Fibroblast of lung (primary cell): ENCODE data around the gene KHDC3L. TPM values are rescaled to one million over a fixed set of nuclear protein-coding genes. Genes with fewer than 3 reads are reported as not detected.

Experiments used
- DNase-seq, 2 donors: peaks; one replicate each; pipeline versions ENCODE4 v3.0.0 to v3.0.0-alpha.2; 2010; ENCODE audit warnings: low read depth in 2 of 2
- H2AFZ ChIP-seq: 2 replicates; pipeline ENCODE4 v1.5.1; 2012; ENCODE audit warnings: low read length, control low read depth, inconsistent platforms
- H3K27ac ChIP-seq: 2 replicates; pipeline ENCODE4 v1.5.1; 2011; ENCODE audit warnings: low read length, control low read depth; ENCODE audit not compliant: insufficient read depth
- H3K27me3 ChIP-seq: 2 replicates; pipeline ENCODE4 v1.5.1; 2011; ENCODE audit warnings: mild to moderate bottlenecking, low read length; ENCODE audit not compliant: control insufficient read depth, insufficient read depth
- H3K36me3 ChIP-seq: 2 replicates; pipeline ENCODE4 v1.5.1; 2011; ENCODE audit warnings: low read length; ENCODE audit not compliant: control insufficient read depth, insufficient read depth
- H3K4me1 ChIP-seq: 2 replicates; pipeline ENCODE4 v1.5.1; 2011; ENCODE audit warnings: low read length; ENCODE audit not compliant: control insufficient read depth, insufficient read depth; ENCODE audit errors: extremely low read depth
- H3K4me2 ChIP-seq: 2 replicates; pipeline ENCODE4 v1.5.1; 2011; ENCODE audit warnings: low read length, control low read depth; ENCODE audit not compliant: insufficient read depth; ENCODE audit errors: extremely low read depth
- H3K4me3 ChIP-seq, 4 experiments: fragments of 200-600 bp in 1 of 4; sonication (generic) in 1 of 4; replicated peaks in 1 of 4; 2 replicates each; pipeline ENCODE4 v1.5.1; 2011 to 2016; ENCODE audit warnings: low read length in 4 of 4, low read depth in 3 of 4, mild to moderate bottlenecking in 3 of 4, control low read depth in 2 of 4, inconsistent platforms in 1 of 4, mixed read lengths in 1 of 4; ENCODE audit not compliant: insufficient read depth in 1 of 4; ENCODE audit errors: control extremely low read depth in 1 of 4
- H3K79me2 ChIP-seq: 2 replicates; pipeline ENCODE4 v1.5.1; 2012; ENCODE audit warnings: mild to moderate bottlenecking, low read length, inconsistent platforms; ENCODE audit not compliant: control insufficient read depth, insufficient read depth
- H3K9ac ChIP-seq: 2 replicates; pipeline ENCODE4 v1.5.1; 2011; ENCODE audit warnings: mild to moderate bottlenecking, low read length, control low read depth; ENCODE audit not compliant: insufficient read depth
- H3K9me3 ChIP-seq: 2 replicates; pipeline ENCODE4 v1.5.1; 2012; ENCODE audit warnings: low read depth, low read length; ENCODE audit not compliant: control insufficient read depth, insufficient read depth
- H4K20me1 ChIP-seq: 2 replicates; pipeline ENCODE4 v1.5.1; 2011; ENCODE audit warnings: low read length; ENCODE audit not compliant: control insufficient read depth, insufficient read depth; ENCODE audit errors: extremely low read depth
- EZH2 ChIP-seq: IDR thresholded peaks from 2 replicates; pipeline ENCODE4 v1.5.1; 2012; ENCODE audit warnings: low read length, control low read depth, mild to moderate bottlenecking; ENCODE audit errors: missing control alignments
- polyA plus RNA-seq, 2 donors: library from polyadenylated mRNA; depleted of rRNA in 1 of 2; stranded (reverse) in 1 of 2; unstranded in 1 of 2; fragments of >200 nt; gene quantifications; 2 replicates each; pipeline ENCODE4 v1.2.1, GENCODE V29; 2011 to 2012; ENCODE audit warnings: missing spikeins in 1 of 2
- total RNA-seq: library from RNA; depleted of rRNA; stranded (reverse); fragments of >200 nt; gene quantifications from 2 replicates; pipeline ENCODE4 v1.2.1, GENCODE V29; 2014
- TF ChIP-seq, protein P1 (sequence below), 2 donors: IDR thresholded peaks in 1 of 2; conservative IDR thresholded peaks in 1 of 2; 1 replicate in 1 of 2; 2 replicates in 1 of 2; pipeline ENCODE4 v1.5.1; 2011 to 2012; ENCODE audit warnings: low read length in 2 of 2, control low read depth in 1 of 2, inconsistent platforms in 1 of 2, low read depth in 1 of 2, mild to moderate bottlenecking in 1 of 2

Gene KHDC3L
- total and polyA plus RNA-seq, 2 donors (not counting 1 experiment from before 2014, with no cell fraction given) = not detected

DNA sequence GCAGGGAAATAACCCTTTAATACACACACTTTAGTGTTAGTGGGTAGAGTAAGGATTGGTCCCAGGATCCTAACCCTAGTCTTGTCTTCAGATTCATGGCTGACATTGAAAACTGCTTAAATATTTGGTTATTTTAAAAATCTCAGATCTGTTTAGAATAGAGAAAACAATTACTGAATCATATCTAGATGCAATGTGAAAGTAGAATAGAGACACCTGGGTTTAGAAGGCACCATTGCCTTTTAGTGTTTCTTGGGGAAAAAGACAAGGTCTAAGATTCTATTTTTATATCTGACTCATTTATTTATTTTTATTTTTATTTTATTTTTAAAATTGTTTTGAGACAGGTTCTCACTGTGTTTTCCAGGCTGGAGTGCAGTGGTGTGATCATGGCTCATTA, 38.2 kb downstream of the KHDC3L start:
- Histone ChIP-seq H3K27me3 (no peaks in the 10 kb centered on the region), H3K36me3 (no peaks in the 10 kb centered on the region), H3K9me3 (no peaks in the 10 kb centered on the region), H3K27ac (no peak overlapping the region), H3K79me2 (no peaks in the 10 kb centered on the region), H3K4me1 (no peaks in the 10 kb centered on the region), H3K9ac (no peak overlapping the region), H2AFZ (no peak overlapping the region), H3K4me2 (no peak overlapping the region), H4K20me1 (no peaks in the 10 kb centered on the region), H3K4me3 (no peak overlapping the region)
- TF ChIP-seq EZH2 = no peak
- TF ChIP-seq, protein P1, sequence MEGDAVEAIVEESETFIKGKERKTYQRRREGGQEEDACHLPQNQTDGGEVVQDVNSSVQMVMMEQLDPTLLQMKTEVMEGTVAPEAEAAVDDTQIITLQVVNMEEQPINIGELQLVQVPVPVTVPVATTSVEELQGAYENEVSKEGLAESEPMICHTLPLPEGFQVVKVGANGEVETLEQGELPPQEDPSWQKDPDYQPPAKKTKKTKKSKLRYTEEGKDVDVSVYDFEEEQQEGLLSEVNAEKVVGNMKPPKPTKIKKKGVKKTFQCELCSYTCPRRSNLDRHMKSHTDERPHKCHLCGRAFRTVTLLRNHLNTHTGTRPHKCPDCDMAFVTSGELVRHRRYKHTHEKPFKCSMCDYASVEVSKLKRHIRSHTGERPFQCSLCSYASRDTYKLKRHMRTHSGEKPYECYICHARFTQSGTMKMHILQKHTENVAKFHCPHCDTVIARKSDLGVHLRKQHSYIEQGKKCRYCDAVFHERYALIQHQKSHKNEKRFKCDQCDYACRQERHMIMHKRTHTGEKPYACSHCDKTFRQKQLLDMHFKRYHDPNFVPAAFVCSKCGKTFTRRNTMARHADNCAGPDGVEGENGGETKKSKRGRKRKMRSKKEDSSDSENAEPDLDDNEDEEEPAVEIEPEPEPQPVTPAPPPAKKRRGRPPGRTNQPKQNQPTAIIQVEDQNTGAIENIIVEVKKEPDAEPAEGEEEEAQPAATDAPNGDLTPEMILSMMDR (conservative IDR thresholded peaks at IDR 0.05 in 1 of 2, IDR thresholded peaks at IDR 0.05 in 1 of 2; ENCODE audit: low read depth in 1 of 2, low read length in 2 of 2) = no peak
- DNase-seq = no peak

GRCh38 chr6:73409395-73409794, 46.9 kb downstream of the KHDC3L start:
- Histone ChIP-seq H3K79me2 (no peaks in the 10 kb centered on the region), H3K4me2 (no peak overlapping the region), H4K20me1 (no peaks in the 10 kb centered on the region), H3K4me1 (no peaks in the 10 kb centered on the region), H3K4me3 (no peak overlapping the region), H3K36me3 (no peaks in the 10 kb centered on the region), H3K9me3 (no peaks in the 10 kb centered on the region), H3K9ac (no peak overlapping the region), H3K27me3 (no peaks in the 10 kb centered on the region), H3K27ac (no peak overlapping the region), H2AFZ (no peak overlapping the region)
- no peak for DNase-seq
- TF ChIP-seq EZH2 = no peak
- TF ChIP-seq, protein P1 (conservative IDR thresholded peaks at IDR 0.05 in 1 of 2, IDR thresholded peaks at IDR 0.05 in 1 of 2; ENCODE audit: low read depth in 1 of 2, low read length in 2 of 2) = no peak

- Histone ChIP-seq H3K4me1 (no peaks in the 10 kb centered on the region), H3K27ac (no peak overlapping the region), H3K9me3 (no peaks in the 10 kb centered on the region), H3K79me2 (no peaks in the 10 kb centered on the region), H3K27me3 (no peaks in the 10 kb centered on the region), H3K4me2 (no peak overlapping the region), H3K36me3 (no peaks in the 10 kb centered on the region), H2AFZ (no peak overlapping the region), H3K9ac (no peak overlapping the region), H4K20me1 (no peaks in the 10 kb centered on the region), H3K4me3 (no peak overlapping the region)
- TF ChIP-seq EZH2 = no peak
- TF ChIP-seq, protein P1 (conservative IDR thresholded peaks at IDR 0.05 in 1 of 2, IDR thresholded peaks at IDR 0.05 in 1 of 2; ENCODE audit: low read depth in 1 of 2, low read length in 2 of 2) = no peak
- DNase-seq = no peak
Observed at GRCh38 chr6:73413102-73413501, 50.6 kb downstream of the KHDC3L start.

Other genes with a start within 250 kb of the KHDC3L start
- gene KHDC1L, start 137.2 kb upstream of the KHDC3L start, total RNA-seq = not detected in 2 replicates
- 0.12 and 0.19 TPM in 2 replicates for gene KHDC1L, start 137.2 kb upstream of the KHDC3L start, polyA plus RNA-seq
- gene KHDC1, start 99.5 kb upstream of the KHDC3L start, total RNA-seq = 5.1 and 5.6 TPM in 2 replicates
- gene KHDC1, start 99.5 kb upstream of the KHDC3L start, polyA plus RNA-seq = 5.3 and 7.0 TPM in 2 replicates
- not detected in 2 replicates for gene DPPA5, start 8.4 kb upstream of the KHDC3L start, total RNA-seq
- not detected in 2 replicates for gene DPPA5, start 8.4 kb upstream of the KHDC3L start, polyA plus RNA-seq
- gene OOEP, start 7.2 kb downstream of the KHDC3L start, total RNA-seq = 0.17 TPM in 1 of 2 replicates, not detected in the other
- gene OOEP, start 7.2 kb downstream of the KHDC3L start, polyA plus RNA-seq = 0.08 TPM in 1 of 2 replicates, not detected in the other
- 2.0 and 3.1 TPM in 2 replicates for gene DDX43, start 32.2 kb downstream of the KHDC3L start, total RNA-seq
- 1.0 and 1.5 TPM in 2 replicates for gene DDX43, start 32.2 kb downstream of the KHDC3L start, polyA plus RNA-seq
- 5.0 and 5.9 TPM in 2 replicates for gene CGAS, start 89.6 kb downstream of the KHDC3L start, total RNA-seq
- gene CGAS, start 89.6 kb downstream of the KHDC3L start, polyA plus RNA-seq = 1.6 and 2.7 TPM in 2 replicates
- gene MTO1, start 99.1 kb downstream of the KHDC3L start, total RNA-seq = 47.3 and 52.4 TPM in 2 replicates
- 21.5 and 24.2 TPM in 2 replicates for gene MTO1, start 99.1 kb downstream of the KHDC3L start, polyA plus RNA-seq
- gene EEF1A1, start 158.4 kb downstream of the KHDC3L start, total RNA-seq = 21,405 and 36,498 TPM in 2 replicates
- 13,707 and 15,755 TPM in 2 replicates for gene EEF1A1, start 158.4 kb downstream of the KHDC3L start, polyA plus RNA-seq